CD4-positive, alpha-beta T cell (primary cell): ENCODE measurements around the gene LIMK2. TPM values are rescaled to one million over a fixed set of nuclear protein-coding genes. Genes with fewer than 3 reads are reported as not detected.
"Not testable (repeated sequence)": the region's sequence is repeated elsewhere in the genome, so short reads cannot be mapped to it uniquely, and the experiment has no call there.

Source experiments
- ATAC-seq: fragments of 200-7000 bp; cut with Tn5 transposase; one replicate; pipeline ENCODE4 v1.10.0; 2022; ENCODE audit warnings: mild to moderate bottlenecking; ENCODE audit not compliant: poor library complexity
- CTCF ChIA-PET: fragments of 350-600 bp; sonication (Branson Sonifier 250); formaldehyde crosslinking; loops from one replicate; lab custom pipeline; 2021; ENCODE audit warnings: antibody characterized with exemption, inconsistent platforms; lab: Charles Lee
- POLR2A ChIA-PET: fragments of 350-600 bp; sonication (Branson Sonifier 250); formaldehyde crosslinking; loops from one replicate; lab custom pipeline; 2021; ENCODE audit warnings: antibody characterized with exemption, inconsistent platforms; lab: Charles Lee
- DNase-seq, 14 experiments: peaks; one replicate each; pipeline ENCODE4 v3.0.0-alpha.2; 2013 to 2020; ENCODE audit warnings: mixed read lengths in 2 of 14
- H3K27ac ChIP-seq, 2 donors: one replicate each; pipeline versions ENCODE4 v1.5.1 to v1.7.0; 2013; ENCODE audit warnings: low read length in 2 of 2, low read depth in 1 of 2, mild to moderate bottlenecking in 1 of 2
- H3K27me3 ChIP-seq, 2 experiments: 1 replicate in 1 of 2; 2 replicates in 1 of 2; pipeline versions ENCODE4 v1.6.1 to v1.7.0; 2013; ENCODE audit warnings: low read length in 2 of 2, control low read depth in 1 of 2, mild to moderate bottlenecking in 1 of 2, moderate library complexity in 1 of 2; ENCODE audit not compliant: insufficient read depth in 2 of 2, control insufficient read depth in 1 of 2
- H3K36me3 ChIP-seq: one replicate; pipeline ENCODE4 v1.6.1; 2013; ENCODE audit warnings: low read length, control low read depth; ENCODE audit not compliant: insufficient read depth
- H3K4me1 ChIP-seq: one replicate; pipeline ENCODE4 v1.6.1; 2013; ENCODE audit warnings: low read length, control low read depth; ENCODE audit not compliant: insufficient read depth
- H3K4me3 ChIP-seq: one replicate; pipeline ENCODE4 v1.5.1; 2013; ENCODE audit warnings: mild to moderate bottlenecking, low read length, moderate library complexity
- H3K9me3 ChIP-seq, 2 experiments: 1 replicate in 1 of 2; 2 replicates in 1 of 2; pipeline versions ENCODE4 v1.6.1 to v1.7.0; 2013; ENCODE audit warnings: low read length in 2 of 2, mild to moderate bottlenecking in 2 of 2, control low read depth in 1 of 2, moderate library complexity in 1 of 2; ENCODE audit not compliant: control insufficient read depth in 1 of 2, insufficient read depth in 1 of 2
- H3K27ac Mint-ChIP-seq: one replicate; pipeline ENCODE4 v1.8.0; 2020; ENCODE audit warnings: mixed read lengths
- H3K27me3 Mint-ChIP-seq: one replicate; pipeline ENCODE4 v1.8.0; 2021; ENCODE audit warnings: mixed read lengths
- H3K36me3 Mint-ChIP-seq: one replicate; pipeline ENCODE4 v1.8.0; 2021; ENCODE audit warnings: low read depth, mixed read lengths
- H3K4me1 Mint-ChIP-seq: one replicate; pipeline ENCODE4 v1.8.0; 2021; ENCODE audit warnings: low read depth, mixed read lengths
- H3K4me3 Mint-ChIP-seq: one replicate; pipeline ENCODE4 v1.8.0; 2020; ENCODE audit warnings: mild to moderate bottlenecking, mixed read lengths
- H3K9me3 Mint-ChIP-seq: one replicate; pipeline ENCODE4 v1.8.0; 2020; ENCODE audit warnings: mixed read lengths
- CTCF ChIP-seq: fragments of 200-600 bp; IDR thresholded peaks from one replicate; pipeline ENCODE4 v1.8.0; 2022; ENCODE audit warnings: antibody characterized with exemption, mild to moderate bottlenecking
- intact Hi-C, 2 experiments: fragments of 100-400 bp; cut with DNase I in 1 of 2; cut with micrococcal nuclease in 1 of 2; formaldehyde crosslinking; loops; one replicate each; pipeline versions ENCODE4 v1.15.1 to v1.9.0; 2023 to 2025; cut with DNase I, micrococcal nuclease
- total RNA-seq, 174 experiments: library from RNA in 2 of 174; stranded (reverse) in 2 of 174; gene quantifications; one replicate each; pipeline ENCODE4 v1.2.3 and lab custom pipeline; 2021 to 2026

LIMK2 gene
- total RNA-seq, 2 experiments from 2014 or later: 13.1 to 14.6 TPM

- H3K27ac ChIP-seq: peak overlapping the region in 1 of 2 donors; percentile 17
Observed at GRCh38 chr22:31223786-31224191, 11.7 kb downstream of the LIMK2 start.

GRCh38 chr22:31224691-31225090, 12.6 kb downstream of the LIMK2 start:
- peaks cover 29% of the 10 kb centered on the region for H3K4me1 ChIP-seq
- POLR2A ChIA-PET, intact Hi-C loops, DNase-seq, H3K9me3 ChIP-seq, ATAC-seq, H3K27me3 Mint-ChIP-seq, H3K9me3 Mint-ChIP-seq, H3K4me3 Mint-ChIP-seq, H3K27ac ChIP-seq, H3K27me3 ChIP-seq, H3K4me3 ChIP-seq: not testable (repeated sequence)
- Mint-ChIP-seq H3K4me1 (peaks cover 64% of the 10 kb centered on the region), H3K27ac (peak overlapping the region; percentile 80), H3K36me3 (peaks cover 29% of the 10 kb centered on the region)
- CTCF ChIA-PET: interaction anchor here (4.8 kb wide), 1 partner anchor 12 kb away, joined by 21 read pairs; the partner anchor contains the start of gene LIMK2
- H3K36me3 ChIP-seq: peaks cover 15% of the 10 kb centered on the region

More at GRCh38 chr22:31223786-31224191, 11.7 kb downstream of the LIMK2 start:
- Mint-ChIP-seq H3K27ac (peak overlapping the region; percentile 80), H3K9me3 (no peaks in the 10 kb centered on the region), H3K36me3 (peaks cover 24% of the 10 kb centered on the region), H3K4me3 (no peak overlapping the region), H3K27me3 (no peaks in the 10 kb centered on the region), H3K4me1 (peaks cover 59% of the 10 kb centered on the region)
- peaks cover 20% of the 10 kb centered on the region for H3K36me3 ChIP-seq
- POLR2A ChIA-PET: interaction anchor here (2.0 kb wide), 1 partner anchor 11 kb away, joined by 7 read pairs; no protein-coding TSS in a partner anchor
- peaks cover 20% of the 10 kb centered on the region for H3K4me1 ChIP-seq
- TF ChIP-seq CTCF: no peak
- no peaks in the 10 kb centered on the region for H3K27me3 ChIP-seq
- ATAC-seq (no peak), DNase-seq (no peak)
- H3K4me3 ChIP-seq: no peak overlapping the region
- intact Hi-C loops: no loop called here
- CTCF ChIA-PET: interaction anchor here (4.8 kb wide), 1 partner anchor 11 kb away, joined by 21 read pairs; the partner anchor contains the start of gene LIMK2
- no peaks in the 10 kb centered on the region for H3K9me3 ChIP-seq

- Mint-ChIP-seq H3K4me1 (peaks cover 69% of the 10 kb centered on the region), H3K27ac (peak overlapping the region; percentile 90), H3K27me3 (no peaks in the 10 kb centered on the region), H3K4me3 (no peak overlapping the region), H3K36me3 (peaks cover 29% of the 10 kb centered on the region), H3K9me3 (no peaks in the 10 kb centered on the region)
- Histone ChIP-seq H3K4me3 (no peak overlapping the region), H3K36me3 (peaks cover 15% of the 10 kb centered on the region), H3K4me1 (peaks cover 38% of the 10 kb centered on the region), H3K27me3 (no peaks in the 10 kb centered on the region), H3K27ac (no peak overlapping the region), H3K9me3 (no peaks in the 10 kb centered on the region)
- TF ChIP-seq CTCF: no peak
- CTCF ChIA-PET: interaction anchor here (0.5 to 4.8 kb wide), 6 partner anchors 10 to 1883 kb away, joined by 3 to 21 read pairs (median 3); partner anchors contain the start of gene LIMK2
- DNase-seq: no peak
- no peak for ATAC-seq
- intact Hi-C loops: no loop called here
- POLR2A ChIA-PET: interaction anchor here (0.7 to 5.6 kb wide), 4 partner anchors 9 to 258 kb away, joined by 3 to 49 read pairs (median 3); partner anchors contain the start of genes LIMK2 and MORC2
Observed at GRCh38 chr22:31227186-31227585, 15.1 kb downstream of the LIMK2 start.
